ENCODE data around the gene BCAP31.

BCAP31 gene

GRCh38 chrX:153724252-153725038, at the start of gene BCAP31, which contains the start of gene ABCD1:
Gene BCAP31, minus strand, starts transcription at chrX:153724387. Its CDS starts 1,143 bp downstream, at chrX:153723244.
Gene ABCD1, plus strand, starts transcription at chrX:153724856. Its CDS starts 411 bp downstream, at chrX:153725267.
- DNase-seq (ENCODE audit: low read depth): peak; percentile 66

- no peak for DNase-seq (ENCODE audit: low read depth)
Measured at GRCh38 chrX:153773218-153773611, 49.0 kb upstream of the BCAP31 start.

GRCh38 chrX:153772316-153773217, 48.4 kb upstream of the BCAP31 start:
- no peak for DNase-seq (ENCODE audit: low read depth)

GRCh38 chrX:153771415-153772315, 47.5 kb upstream of the BCAP31 start:
- no peak for DNase-seq (ENCODE audit: low read depth)

- DNase-seq (ENCODE audit: low read depth): no peak
Measured at GRCh38 chrX:153770601-153771414, 46.6 kb upstream of the BCAP31 start.

GRCh38 chrX:153769865-153770600, 45.8 kb upstream of the BCAP31 start:
- DNase-seq (ENCODE audit: low read depth): no peak

- no peak for DNase-seq (ENCODE audit: low read depth)
Measured at GRCh38 chrX:153769158-153769864, 45.1 kb upstream of the BCAP31 start.

- no peak for DNase-seq (ENCODE audit: low read depth)
Measured at GRCh38 chrX:153768311-153769157, 44.3 kb upstream of the BCAP31 start.

- no peak for DNase-seq (ENCODE audit: low read depth)
Measured at GRCh38 chrX:153767674-153768055, 43.5 kb upstream of the BCAP31 start.

- DNase-seq (ENCODE audit: low read depth): no peak
Measured at GRCh38 chrX:153766871-153767673, 42.9 kb upstream of the BCAP31 start.

- no peak for DNase-seq (ENCODE audit: low read depth)
Measured at GRCh38 chrX:153766098-153766817, 42.1 kb upstream of the BCAP31 start.

GRCh38 chrX:153765138-153766079, 41.2 kb upstream of the BCAP31 start:
- no peak for DNase-seq (ENCODE audit: low read depth)

GRCh38 chrX:153764786-153765137, 40.6 kb upstream of the BCAP31 start:
- no peak for DNase-seq (ENCODE audit: low read depth)

- peak; percentile 47 for DNase-seq (ENCODE audit: low read depth)
Measured at GRCh38 chrX:153763989-153764755, 40.0 kb upstream of the BCAP31 start, which contains the start of gene PLXNB3. Gene PLXNB3, plus strand, starts transcription at chrX:153764249. Its CDS starts 1,287 bp downstream, at chrX:153765536.

- no peak for DNase-seq (ENCODE audit: low read depth)
Measured at GRCh38 chrX:153763298-153763932, 39.2 kb upstream of the BCAP31 start.
